Duodenal mucosa (tissue), 2 donors: ENCODE results near the gene UMAD1.
A peak's percentile ranks its signal among the peaks of the same experiment; 100 is the strongest.

ENCODE experiments used
- H3K27ac ChIP-seq: one replicate; pipeline ENCODE4 v1.7.0; 2013; ENCODE audit warnings: low read depth, low read length
- H3K27me3 ChIP-seq, 2 donors: one replicate each; pipeline ENCODE4 v1.7.0; 2013; ENCODE audit warnings: low read length in 2 of 2, control low read depth in 1 of 2; ENCODE audit not compliant: insufficient read depth in 2 of 2, control insufficient read depth in 1 of 2
- H3K36me3 ChIP-seq, 2 donors: one replicate each; pipeline ENCODE4 v1.7.0; 2013; ENCODE audit warnings: low read length in 2 of 2, control low read depth in 1 of 2; ENCODE audit not compliant: insufficient read depth in 2 of 2, control insufficient read depth in 1 of 2
- H3K4me1 ChIP-seq, 2 donors: one replicate each; pipeline ENCODE4 v1.7.0; 2013; ENCODE audit warnings: low read length in 2 of 2, control low read depth in 1 of 2; ENCODE audit not compliant: insufficient read depth in 2 of 2, control insufficient read depth in 1 of 2
- H3K4me3 ChIP-seq, 2 donors: one replicate each; pipeline ENCODE4 v1.7.0; 2013; ENCODE audit warnings: low read length in 2 of 2, low read depth in 1 of 2
- H3K9ac ChIP-seq, 2 donors: one replicate each; pipeline ENCODE4 v1.7.0; 2013; ENCODE audit warnings: low read length in 2 of 2, low read depth in 1 of 2
- H3K9me3 ChIP-seq, 2 donors: one replicate each; pipeline ENCODE4 v1.7.0; 2013; ENCODE audit warnings: low read length in 2 of 2, control low read depth in 1 of 2; ENCODE audit not compliant: control insufficient read depth in 1 of 2

UMAD1 gene

GRCh38 chr7:7805511-7806153, 165.1 kb downstream of the UMAD1 start:
- no peak overlapping the region for H3K9ac ChIP-seq
- no peak overlapping the region for H3K27ac ChIP-seq
- H3K9me3 ChIP-seq = no peaks in the 10 kb centered on the region
- no peak overlapping the region for H3K4me3 ChIP-seq
- H3K4me1 ChIP-seq = no peaks in the 10 kb centered on the region
- no peaks in the 10 kb centered on the region for H3K36me3 ChIP-seq
- H3K27me3 ChIP-seq = no peaks in the 10 kb centered on the region

GRCh38 chr7:7808156-7808555, 167.6 kb downstream of the UMAD1 start:
- no peak overlapping the region for H3K4me3 ChIP-seq
- no peak overlapping the region for H3K9ac ChIP-seq
- H3K36me3 ChIP-seq = no peaks in the 10 kb centered on the region
- H3K27ac ChIP-seq = no peak overlapping the region
- no peaks in the 10 kb centered on the region for H3K4me1 ChIP-seq
- no peaks in the 10 kb centered on the region for H3K27me3 ChIP-seq
- no peaks in the 10 kb centered on the region for H3K9me3 ChIP-seq

- H3K4me3 ChIP-seq = no peak overlapping the region
- H3K4me1 ChIP-seq = no peaks in the 10 kb centered on the region
- no peak overlapping the region for H3K9ac ChIP-seq
- H3K27me3 ChIP-seq = no peaks in the 10 kb centered on the region
- H3K9me3 ChIP-seq = no peaks in the 10 kb centered on the region
- H3K27ac ChIP-seq = no peak overlapping the region
- H3K36me3 ChIP-seq = no peaks in the 10 kb centered on the region
These were observed 168.1 kb downstream of the UMAD1 start for GRCh38 chr7:7808626-7809025.

GRCh38 chr7:7810380-7810779, 169.8 kb downstream of the UMAD1 start:
- H3K4me3 ChIP-seq = no peak overlapping the region
- H3K27ac ChIP-seq = no peak overlapping the region
- no peaks in the 10 kb centered on the region for H3K9me3 ChIP-seq
- H3K27me3 ChIP-seq = no peaks in the 10 kb centered on the region
- no peaks in the 10 kb centered on the region for H3K36me3 ChIP-seq
- no peak overlapping the region for H3K9ac ChIP-seq
- H3K4me1 ChIP-seq = no peaks in the 10 kb centered on the region

- Histone ChIP-seq H3K9ac (no peak overlapping the region), H3K4me3 (no peak overlapping the region), H3K9me3 (no peaks in the 10 kb centered on the region), H3K36me3 (no peaks in the 10 kb centered on the region), H3K4me1 (no peaks in the 10 kb centered on the region), H3K27me3 (no peaks in the 10 kb centered on the region), H3K27ac (no peak overlapping the region)
These were observed 170.3 kb downstream of the UMAD1 start for GRCh38 chr7:7810826-7811225.

- H3K9me3 ChIP-seq = no peaks in the 10 kb centered on the region
- H3K4me3 ChIP-seq = no peak overlapping the region
- peaks cover 0 to 4% of the 10 kb centered on the region in 2 donors for H3K36me3 ChIP-seq
- no peaks in the 10 kb centered on the region for H3K27me3 ChIP-seq
- peaks cover 0 to 8% of the 10 kb centered on the region in 2 donors for H3K4me1 ChIP-seq
- H3K9ac ChIP-seq = no peak overlapping the region
- no peak overlapping the region for H3K27ac ChIP-seq
These were observed 171.6 kb downstream of the UMAD1 start for GRCh38 chr7:7812112-7812511.

GRCh38 chr7:7815395-7815794, 174.8 kb downstream of the UMAD1 start:
- Histone ChIP-seq H3K4me1 (peaks cover 0 to 8% of the 10 kb centered on the region in 2 donors), H3K4me3 (no peak overlapping the region), H3K9ac (no peak overlapping the region), H3K27me3 (no peaks in the 10 kb centered on the region), H3K27ac (no peak overlapping the region), H3K36me3 (peaks cover 0 to 4% of the 10 kb centered on the region in 2 donors), H3K9me3 (no peaks in the 10 kb centered on the region)

- Histone ChIP-seq H3K4me3 (peak overlapping the region; percentile 43 to 47), H3K27ac (no peak overlapping the region), H3K9me3 (no peaks in the 10 kb centered on the region), H3K36me3 (peaks cover 0 to 4% of the 10 kb centered on the region in 2 donors), H3K27me3 (no peaks in the 10 kb centered on the region), H3K4me1 (peaks cover 0 to 8% of the 10 kb centered on the region in 2 donors), H3K9ac (no peak overlapping the region)
These were observed 175.5 kb downstream of the UMAD1 start for GRCh38 chr7:7816084-7816483.

- H3K27ac ChIP-seq = no peak overlapping the region
- H3K9ac ChIP-seq = no peak overlapping the region
- peaks cover 0 to 4% of the 10 kb centered on the region in 2 donors for H3K36me3 ChIP-seq
- no peaks in the 10 kb centered on the region for H3K9me3 ChIP-seq
- H3K27me3 ChIP-seq = no peaks in the 10 kb centered on the region
- no peak overlapping the region for H3K4me3 ChIP-seq
- peaks cover 0 to 8% of the 10 kb centered on the region in 2 donors for H3K4me1 ChIP-seq
These were observed 176.4 kb downstream of the UMAD1 start for GRCh38 chr7:7816816-7817536.

- peaks cover 0 to 8% of the 10 kb centered on the region in 2 donors for H3K4me1 ChIP-seq
- H3K27ac ChIP-seq = no peak overlapping the region
- H3K9ac ChIP-seq = no peak overlapping the region
- H3K4me3 ChIP-seq = no peak overlapping the region
- H3K9me3 ChIP-seq = no peaks in the 10 kb centered on the region
- H3K27me3 ChIP-seq = no peaks in the 10 kb centered on the region
- peaks cover 0 to 4% of the 10 kb centered on the region in 2 donors for H3K36me3 ChIP-seq
These were observed 177.2 kb downstream of the UMAD1 start for GRCh38 chr7:7817748-7818147.
